Endodermal cell (in vitro differentiated cells): ENCODE results near the gene CYB5A. TPM values are rescaled to one million over a fixed set of nuclear protein-coding genes. Genes with fewer than 3 reads are reported as not detected.

ENCODE experiments used
- DNase-seq: peaks from one replicate; pipeline ENCODE4 v3.0.0-alpha.2; 2017
- H3K27ac ChIP-seq: 2 replicates; pipeline ENCODE4 v1.5.1; 2013; ENCODE audit warnings: mild to moderate bottlenecking, low read depth, low read length, moderate library complexity
- H3K27me3 ChIP-seq: 2 replicates; pipeline ENCODE4 v1.6.1; 2013; ENCODE audit warnings: mild to moderate bottlenecking, low read length, moderate library complexity; ENCODE audit not compliant: insufficient read depth, control insufficient read depth, poor library complexity, severe bottlenecking
- H3K36me3 ChIP-seq: 2 replicates; pipeline ENCODE4 v1.7.0; 2013; ENCODE audit warnings: mild to moderate bottlenecking, low read length, moderate library complexity; ENCODE audit not compliant: control insufficient read depth, insufficient read depth
- H3K4me1 ChIP-seq: one replicate; pipeline ENCODE4 v1.7.0; 2013; ENCODE audit warnings: low read length; ENCODE audit not compliant: control insufficient read depth, insufficient read depth
- H3K4me3 ChIP-seq: 2 replicates; pipeline ENCODE4 v1.5.1; 2013; ENCODE audit warnings: mild to moderate bottlenecking, low read length, moderate library complexity
- H3K9ac ChIP-seq: 2 replicates; pipeline ENCODE4 v1.6.1; 2013; ENCODE audit warnings: mild to moderate bottlenecking, low read length, moderate library complexity; ENCODE audit not compliant: poor library complexity, severe bottlenecking; ENCODE audit errors: extremely low read depth
- H3K9me3 ChIP-seq: 2 replicates; pipeline ENCODE4 v1.6.1; 2013; ENCODE audit warnings: mild to moderate bottlenecking, low read length, moderate library complexity; ENCODE audit not compliant: control insufficient read depth
- H3K27ac Mint-ChIP-seq: 2 replicates; pipeline ENCODE4 v1.8.0; 2020; ENCODE audit warnings: mixed read lengths
- H3K27me3 Mint-ChIP-seq: 2 replicates; pipeline ENCODE4 v1.8.0; 2021; ENCODE audit warnings: mild to moderate bottlenecking, mixed read lengths; ENCODE audit not compliant: insufficient read depth
- H3K36me3 Mint-ChIP-seq: 2 replicates; pipeline ENCODE4 v1.8.0; 2020; ENCODE audit warnings: low read depth, mixed read lengths
- H3K4me1 Mint-ChIP-seq: 2 replicates; pipeline ENCODE4 v1.8.0; 2020; ENCODE audit warnings: mixed read lengths
- H3K4me3 Mint-ChIP-seq: 2 replicates; pipeline ENCODE4 v1.8.0; 2020; ENCODE audit warnings: mild to moderate bottlenecking, moderate library complexity, mixed read lengths
- H3K9me3 Mint-ChIP-seq: 2 replicates; pipeline ENCODE4 v1.8.0; 2020; ENCODE audit warnings: mild to moderate bottlenecking, mixed read lengths
- WGBS, 2 experiments: methylation state at CpG; one replicate each; pipeline versions ENCODE4 v1.1.5 to v1.1.7; 2013; ENCODE audit warnings: missing lambda C conversion rate in 2 of 2, mixed read lengths in 1 of 2; ENCODE audit not compliant: insufficient coverage in 1 of 2, insufficient read length in 1 of 2; 5-methylcytosine and 5-hydroxymethylcytosine counted together
- total RNA-seq, 2 donors: library from RNA; stranded (reverse); fragmentation: NEBNext Ultra II Directional in 1 of 2; extraction: Animal tissue kit (Norgen Biotek cat#: 25700) in 1 of 2; gene quantifications; 2 replicates in 1 of 2; 3 replicates in 1 of 2; pipeline ENCODE4 v1.2.1, GENCODE V29; 2021
- TF ChIP-seq, protein P1 (sequence below): fragments of 200-600 bp; sonication (generic); conservative IDR thresholded peaks from 2 replicates; pipeline ENCODE4 v1.5.0; 2021; ENCODE audit warnings: antibody characterized with exemption, mild to moderate bottlenecking

The CYB5A gene
- total RNA-seq, 2 donors from 2014 or later = 72.6 to 124 TPM

DNA sequence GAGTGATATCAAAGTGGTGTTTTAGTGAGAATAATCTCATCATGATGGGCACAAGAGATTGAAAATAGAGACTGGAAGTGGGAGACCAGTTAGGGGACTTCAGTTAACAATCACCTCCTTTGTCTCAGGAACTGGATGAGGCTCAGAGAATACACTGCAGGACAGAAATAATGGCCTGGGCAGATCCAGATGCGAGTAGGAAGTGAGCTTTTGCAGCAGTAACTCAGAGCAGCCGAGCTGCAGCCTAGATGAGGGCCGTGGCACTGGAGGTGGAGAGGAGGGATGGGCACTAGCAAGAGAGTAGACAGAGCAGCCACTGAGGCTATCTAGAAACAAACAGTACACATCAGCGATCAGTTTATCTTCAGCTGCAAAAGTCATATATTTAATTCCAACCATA lies 48.6 kb downstream of the CYB5A start:
- Mint-ChIP-seq H3K27me3 (no peaks in the 10 kb centered on the region), H3K27ac (no peak overlapping the region), H3K36me3 (no peaks in the 10 kb centered on the region), H3K4me1 (peaks cover 11% of the 10 kb centered on the region), H3K4me3 (no peak overlapping the region), H3K9me3 (no peaks in the 10 kb centered on the region)
- Histone ChIP-seq H3K4me3 (no peak overlapping the region), H3K27ac (no peak overlapping the region), H3K27me3 (no peaks in the 10 kb centered on the region), H3K36me3 (no peaks in the 10 kb centered on the region), H3K9me3 (no peaks in the 10 kb centered on the region), H3K9ac (no peak overlapping the region), H3K4me1 (no peaks in the 10 kb centered on the region)
- no peak for DNase-seq
- WGBS, 2 experiments = 87 to 92% methylated on average over 3 to 4 of the region's 4 CpGs
- TF ChIP-seq, protein P1, sequence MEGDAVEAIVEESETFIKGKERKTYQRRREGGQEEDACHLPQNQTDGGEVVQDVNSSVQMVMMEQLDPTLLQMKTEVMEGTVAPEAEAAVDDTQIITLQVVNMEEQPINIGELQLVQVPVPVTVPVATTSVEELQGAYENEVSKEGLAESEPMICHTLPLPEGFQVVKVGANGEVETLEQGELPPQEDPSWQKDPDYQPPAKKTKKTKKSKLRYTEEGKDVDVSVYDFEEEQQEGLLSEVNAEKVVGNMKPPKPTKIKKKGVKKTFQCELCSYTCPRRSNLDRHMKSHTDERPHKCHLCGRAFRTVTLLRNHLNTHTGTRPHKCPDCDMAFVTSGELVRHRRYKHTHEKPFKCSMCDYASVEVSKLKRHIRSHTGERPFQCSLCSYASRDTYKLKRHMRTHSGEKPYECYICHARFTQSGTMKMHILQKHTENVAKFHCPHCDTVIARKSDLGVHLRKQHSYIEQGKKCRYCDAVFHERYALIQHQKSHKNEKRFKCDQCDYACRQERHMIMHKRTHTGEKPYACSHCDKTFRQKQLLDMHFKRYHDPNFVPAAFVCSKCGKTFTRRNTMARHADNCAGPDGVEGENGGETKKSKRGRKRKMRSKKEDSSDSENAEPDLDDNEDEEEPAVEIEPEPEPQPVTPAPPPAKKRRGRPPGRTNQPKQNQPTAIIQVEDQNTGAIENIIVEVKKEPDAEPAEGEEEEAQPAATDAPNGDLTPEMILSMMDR = no peak

DNA sequence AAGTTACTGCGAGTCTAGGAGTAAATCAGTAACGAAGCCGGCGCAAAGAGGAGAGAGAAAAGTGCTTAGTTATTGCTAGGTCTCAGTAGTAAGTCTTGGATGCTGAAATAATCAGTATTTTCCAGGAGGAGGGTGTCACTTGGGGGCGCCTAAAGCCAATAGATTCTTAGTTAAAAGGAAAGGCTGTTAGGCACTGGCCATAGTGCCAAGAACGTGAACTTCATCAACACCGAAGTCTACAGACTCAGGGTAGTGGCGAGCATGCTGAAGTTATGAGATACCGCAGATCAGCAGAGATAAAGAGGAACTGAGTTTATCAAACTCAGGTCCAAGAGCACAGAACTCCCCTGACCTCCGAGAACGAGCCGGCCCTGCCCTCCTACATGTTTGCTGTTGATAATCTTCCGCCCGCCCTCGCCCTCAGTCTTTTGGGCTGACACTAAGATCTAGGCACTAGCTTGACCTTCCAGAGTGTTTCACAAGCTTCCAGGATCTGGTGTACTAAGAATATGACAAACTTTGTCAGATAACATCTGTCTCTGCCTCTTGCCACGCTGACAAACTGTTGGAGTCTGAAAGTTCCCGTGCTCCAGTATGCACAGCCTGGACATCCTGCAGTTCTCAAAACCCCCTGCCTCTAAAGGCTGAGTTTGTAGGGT lies 49.2 kb downstream of the CYB5A start:
- Histone ChIP-seq H3K36me3 (no peaks in the 10 kb centered on the region), H3K4me1 (no peaks in the 10 kb centered on the region), H3K27me3 (no peaks in the 10 kb centered on the region), H3K9ac (no peak overlapping the region), H3K27ac (no peak overlapping the region), H3K4me3 (no peak overlapping the region), H3K9me3 (no peaks in the 10 kb centered on the region)
- peaks cover 11% of the 10 kb centered on the region for H3K4me1 Mint-ChIP-seq
- DNase-seq = no peak
- H3K4me3 Mint-ChIP-seq = no peak overlapping the region
- TF ChIP-seq, protein P1 = peak; percentile 38
- H3K36me3 Mint-ChIP-seq = no peaks in the 10 kb centered on the region
- 84 to 92% methylated on average over 12 to 17 of the region's 17 CpGs for WGBS, 2 experiments
- no peaks in the 10 kb centered on the region for H3K9me3 Mint-ChIP-seq
- H3K27me3 Mint-ChIP-seq = no peaks in the 10 kb centered on the region
- no peak overlapping the region for H3K27ac Mint-ChIP-seq

DNA sequence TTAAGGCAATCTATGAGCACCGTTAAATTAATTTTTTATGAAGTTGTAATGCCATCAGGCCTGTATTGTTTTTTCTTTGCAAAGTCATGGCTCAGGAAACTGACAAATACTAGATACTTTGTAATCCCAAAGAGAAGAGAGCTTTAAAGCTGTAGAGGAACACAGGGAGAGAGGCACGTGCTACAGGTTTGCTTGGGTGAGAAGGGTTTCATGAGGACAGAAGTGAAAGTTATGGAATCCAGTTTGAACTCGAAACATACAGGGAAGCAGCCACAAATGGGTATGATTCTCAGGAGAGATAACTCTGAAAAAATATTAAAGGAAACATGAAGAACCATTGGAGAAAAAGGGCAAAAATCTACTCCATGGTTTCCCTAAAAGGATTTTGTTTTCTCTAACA lies 49.8 kb downstream of the CYB5A start:
- no peak overlapping the region for H3K27ac ChIP-seq
- no peak overlapping the region for H3K9ac ChIP-seq
- no peak overlapping the region for H3K4me3 ChIP-seq
- Mint-ChIP-seq H3K27ac (no peak overlapping the region), H3K36me3 (no peaks in the 10 kb centered on the region), H3K4me3 (no peak overlapping the region), H3K27me3 (no peaks in the 10 kb centered on the region), H3K9me3 (no peaks in the 10 kb centered on the region), H3K4me1 (peaks cover 14% of the 10 kb centered on the region)
- no peaks in the 10 kb centered on the region for H3K9me3 ChIP-seq
- TF ChIP-seq, protein P1 = no peak
- H3K4me1 ChIP-seq = no peaks in the 10 kb centered on the region
- no peak for DNase-seq
- H3K27me3 ChIP-seq = no peaks in the 10 kb centered on the region
- 94 to 95% methylated on average over 3 of the region's 3 CpGs for WGBS, 2 experiments
- no peaks in the 10 kb centered on the region for H3K36me3 ChIP-seq
